ENCODE data around the gene FAM168A.

The FAM168A gene

DNA sequence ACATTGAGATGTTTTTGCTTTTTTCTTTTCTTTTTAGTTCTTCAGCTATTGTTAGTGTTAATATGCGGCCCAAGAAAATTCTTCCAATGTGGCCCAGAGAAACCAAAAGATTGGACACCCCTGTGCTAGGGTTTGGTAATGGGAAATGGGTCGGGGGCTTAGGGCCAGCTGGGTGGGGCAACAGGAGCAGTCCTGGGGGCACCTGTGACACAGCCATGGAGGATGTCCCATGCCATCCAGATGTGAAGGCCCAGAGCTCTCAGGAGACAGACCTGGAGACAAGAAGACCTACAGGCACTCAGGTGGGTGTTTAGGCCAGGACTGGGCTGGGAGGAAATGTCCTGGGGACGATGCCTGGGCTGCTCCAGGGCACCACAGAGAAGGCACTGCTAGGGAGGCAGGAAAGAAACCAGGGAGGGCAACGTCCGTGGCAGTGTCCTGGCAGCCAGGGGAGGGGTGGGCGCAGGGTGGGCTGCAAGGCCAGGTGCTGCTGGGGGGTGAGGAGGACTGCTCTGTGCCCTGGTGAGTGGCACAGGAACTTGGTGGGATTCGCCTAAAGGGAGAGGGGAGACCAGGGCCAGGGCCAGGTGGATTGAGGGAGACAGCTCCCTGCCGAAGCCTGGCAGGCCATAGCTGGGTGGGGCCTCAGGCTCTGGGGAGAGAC, 200.3 kb downstream of the FAM168A start:
- DNase-seq: no peak

DNA sequence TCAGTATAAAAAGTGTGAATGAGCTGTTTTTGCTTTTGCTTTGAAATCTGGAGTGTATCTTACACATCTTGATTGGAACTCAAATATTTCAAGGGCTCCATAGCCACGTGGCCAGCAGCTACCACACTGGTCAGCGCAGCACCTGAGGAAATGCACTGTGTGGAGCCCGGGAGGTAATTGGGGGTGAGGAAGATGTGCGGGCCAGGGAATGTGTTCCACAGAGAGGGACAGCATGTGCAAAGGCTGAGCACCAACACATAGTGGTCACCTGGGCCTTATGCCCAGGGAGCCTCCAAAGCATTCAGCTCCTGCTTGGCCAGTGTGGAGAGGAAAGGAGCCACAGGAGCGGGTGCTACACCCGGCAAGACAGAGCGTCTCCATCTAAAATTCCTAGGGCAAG, 200.9 kb downstream of the FAM168A start:
- no peak for DNase-seq

DNA sequence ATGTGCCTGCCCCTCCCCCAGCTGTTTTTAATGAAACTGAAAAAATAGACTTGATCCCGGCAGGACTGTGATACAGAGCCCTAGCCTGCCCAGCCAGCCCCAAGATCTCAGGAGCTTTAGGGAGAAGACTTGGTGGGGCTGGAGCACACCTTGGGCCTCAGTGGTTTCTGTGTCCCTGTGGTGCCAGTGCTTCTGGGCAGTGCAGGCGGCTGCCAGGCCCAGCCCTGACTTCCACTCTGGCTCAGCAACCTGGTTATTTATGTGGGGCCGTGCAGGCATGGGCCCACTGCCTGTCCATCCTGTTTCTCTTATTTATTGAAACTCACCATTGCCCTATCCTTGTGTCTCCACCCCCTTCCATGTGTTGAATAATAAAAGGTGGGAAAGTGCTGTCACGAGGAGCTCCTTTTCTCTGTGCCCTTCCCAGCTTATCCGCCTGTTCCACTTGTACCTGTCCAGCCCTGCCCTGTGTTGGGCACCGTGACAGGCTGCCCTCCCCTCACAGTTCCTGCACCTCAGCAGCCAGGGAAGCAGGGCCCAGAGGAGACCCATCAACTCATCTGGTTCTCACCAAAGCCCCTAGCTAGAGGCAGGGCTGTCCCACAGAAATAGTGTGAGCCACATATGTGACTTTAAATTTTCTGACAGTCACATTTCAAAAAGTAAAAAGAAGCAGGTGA, 201.5 kb downstream of the FAM168A start:
- DNase-seq: no peak

DNA sequence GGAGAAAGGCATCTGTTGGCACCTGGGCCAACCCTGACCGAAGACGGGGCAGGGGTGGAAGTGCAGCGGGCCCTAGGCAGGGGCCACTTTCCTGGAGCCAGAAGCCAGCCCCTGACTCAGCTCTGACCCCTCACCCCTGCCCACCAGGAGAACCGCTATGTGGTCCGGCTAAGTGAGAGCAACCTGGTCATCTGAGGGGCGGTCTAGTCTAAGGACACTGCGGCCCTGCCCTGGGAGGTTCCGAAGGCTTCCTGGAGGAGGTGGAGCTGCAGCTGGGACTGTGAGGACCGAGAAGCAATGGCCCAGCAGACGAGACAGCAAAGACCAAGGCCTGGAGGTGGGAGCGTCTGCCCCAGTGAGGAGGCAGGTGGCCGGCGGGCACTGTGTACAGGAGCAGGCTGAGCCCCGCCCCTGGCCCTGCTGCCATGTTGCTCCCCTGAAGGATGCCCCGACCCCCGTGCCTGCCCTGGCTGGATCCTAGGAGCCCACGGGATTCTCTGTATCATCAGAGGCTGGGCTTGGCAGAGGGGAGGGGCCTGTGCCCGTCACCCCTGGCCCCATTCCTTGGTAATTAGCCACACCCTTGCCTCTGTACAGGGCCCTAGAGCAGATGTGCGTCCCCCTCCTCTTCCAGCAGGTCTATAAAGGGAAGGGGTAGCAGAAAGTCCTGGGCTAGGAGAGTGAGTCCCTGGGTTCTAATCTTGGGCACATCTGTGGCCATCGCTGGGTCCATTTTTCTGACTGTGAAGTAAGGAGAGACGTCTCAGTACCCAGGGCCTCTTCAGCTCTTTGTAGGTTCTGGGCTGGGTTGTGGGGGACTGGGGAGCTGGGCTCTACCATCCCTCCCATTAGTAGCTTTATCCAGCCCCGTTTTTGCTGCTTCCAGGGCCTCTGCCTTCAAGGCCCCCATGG, 202.4 kb downstream of the FAM168A start:
- DNase-seq: no peak

DNA sequence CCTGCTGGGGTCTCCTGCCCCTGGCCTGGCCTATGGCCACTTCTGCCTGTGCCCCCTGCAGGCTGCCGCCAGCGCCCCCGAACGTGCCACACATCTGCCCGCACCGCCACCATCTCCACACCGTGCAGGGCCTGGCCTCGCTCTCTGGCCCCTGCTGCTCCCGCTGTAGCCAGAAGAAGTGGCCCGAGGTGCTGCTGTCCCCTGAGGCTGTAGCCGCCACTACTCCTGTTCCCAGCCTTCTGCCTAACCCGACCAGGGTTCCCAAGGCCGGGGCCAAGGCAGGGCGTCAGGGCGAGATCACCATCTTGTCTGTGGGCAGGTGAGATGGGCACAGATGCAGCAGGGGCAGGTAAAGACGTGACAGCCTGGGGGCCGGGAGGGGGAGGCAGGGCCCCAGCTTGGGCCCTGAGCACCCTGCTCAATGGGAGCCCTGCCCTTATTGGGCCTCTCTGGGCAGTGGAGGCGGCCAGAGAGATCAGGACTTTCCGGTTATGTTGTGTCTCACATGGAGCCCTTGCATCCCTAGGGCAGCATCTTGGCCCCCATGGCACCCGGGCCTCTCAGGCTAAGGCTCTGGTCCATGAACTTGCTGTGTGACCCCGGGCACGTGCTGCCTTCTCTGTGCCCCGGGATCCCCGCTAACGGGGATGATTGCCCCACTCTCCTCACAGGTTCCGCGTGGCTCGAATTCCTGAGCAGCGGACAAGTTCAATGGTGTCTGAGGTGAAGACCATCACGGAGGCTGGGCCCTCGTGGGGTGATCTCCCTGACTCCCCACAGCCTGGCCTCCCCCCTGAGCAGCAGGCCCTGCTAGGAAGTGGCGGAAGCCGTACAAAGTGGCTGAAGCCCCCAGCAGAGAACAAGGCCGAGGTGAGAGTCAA, 203.3 kb downstream of the FAM168A start:
- no peak for DNase-seq

DNA sequence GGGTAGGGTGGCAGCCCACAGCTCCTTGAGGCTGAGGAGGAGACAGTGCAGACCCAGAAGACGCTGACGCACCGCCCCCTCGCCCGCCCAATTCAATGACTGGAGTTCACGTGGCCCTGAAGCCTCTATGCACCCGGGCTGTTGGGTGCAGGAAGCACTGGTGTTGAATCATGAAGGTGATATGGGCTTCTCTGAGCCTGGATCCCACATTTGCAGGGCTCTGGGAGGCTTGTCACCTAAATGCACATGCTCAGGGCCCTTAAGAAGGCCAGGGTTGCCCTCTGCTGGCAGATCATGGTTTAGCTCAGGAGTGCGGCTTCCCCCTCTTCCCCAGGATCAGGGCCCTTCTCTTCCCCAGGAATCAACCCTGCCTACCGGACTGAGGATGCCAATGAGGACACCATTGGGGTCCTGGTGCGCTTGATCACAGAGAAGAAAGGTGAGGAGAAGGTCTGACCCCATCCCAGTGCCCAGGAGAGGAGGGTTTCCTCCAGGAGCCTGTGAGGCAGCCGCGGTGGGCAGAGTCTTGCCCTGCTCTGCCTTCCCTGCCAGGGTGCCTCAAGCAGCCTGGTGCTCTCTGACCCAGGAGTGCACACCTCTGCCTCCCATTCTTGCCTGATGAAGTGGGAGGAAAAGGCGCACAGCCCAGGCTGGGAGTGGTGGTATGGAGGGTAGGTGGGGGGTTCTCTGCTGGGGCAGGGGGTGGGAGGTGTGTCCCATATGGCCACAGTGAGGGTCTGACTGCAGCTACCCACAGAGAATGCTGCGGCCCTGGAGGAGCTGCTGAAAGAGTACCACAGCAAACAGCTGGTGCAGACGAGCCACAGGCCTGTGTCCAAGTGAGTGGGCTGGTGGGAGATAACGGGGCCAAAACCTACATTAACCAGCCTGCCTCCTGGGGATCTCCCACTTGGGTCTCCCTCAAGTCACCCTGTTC, 204.2 kb downstream of the FAM168A start:
- peak; percentile 67 to 71 for DNase-seq

DNA sequence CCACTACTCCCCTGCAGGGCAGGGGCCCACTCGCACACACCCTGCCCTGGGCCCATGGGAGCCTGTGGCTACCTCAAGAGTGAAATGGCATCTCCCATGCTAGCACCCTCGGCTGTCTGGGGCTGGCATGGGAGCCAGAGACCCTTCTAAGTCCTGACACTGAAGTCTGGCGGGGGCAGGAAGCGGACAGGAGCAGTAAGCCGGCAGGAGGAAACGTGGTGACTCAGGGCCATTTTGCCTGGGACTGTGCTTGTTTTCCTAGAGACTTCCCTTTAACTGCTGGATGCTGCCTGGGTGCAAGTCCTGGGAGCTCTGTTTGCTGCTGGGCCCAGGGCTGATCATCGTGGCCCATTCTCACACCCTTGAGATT, 204.9 kb downstream of the FAM168A start:
- no peak for DNase-seq

DNA sequence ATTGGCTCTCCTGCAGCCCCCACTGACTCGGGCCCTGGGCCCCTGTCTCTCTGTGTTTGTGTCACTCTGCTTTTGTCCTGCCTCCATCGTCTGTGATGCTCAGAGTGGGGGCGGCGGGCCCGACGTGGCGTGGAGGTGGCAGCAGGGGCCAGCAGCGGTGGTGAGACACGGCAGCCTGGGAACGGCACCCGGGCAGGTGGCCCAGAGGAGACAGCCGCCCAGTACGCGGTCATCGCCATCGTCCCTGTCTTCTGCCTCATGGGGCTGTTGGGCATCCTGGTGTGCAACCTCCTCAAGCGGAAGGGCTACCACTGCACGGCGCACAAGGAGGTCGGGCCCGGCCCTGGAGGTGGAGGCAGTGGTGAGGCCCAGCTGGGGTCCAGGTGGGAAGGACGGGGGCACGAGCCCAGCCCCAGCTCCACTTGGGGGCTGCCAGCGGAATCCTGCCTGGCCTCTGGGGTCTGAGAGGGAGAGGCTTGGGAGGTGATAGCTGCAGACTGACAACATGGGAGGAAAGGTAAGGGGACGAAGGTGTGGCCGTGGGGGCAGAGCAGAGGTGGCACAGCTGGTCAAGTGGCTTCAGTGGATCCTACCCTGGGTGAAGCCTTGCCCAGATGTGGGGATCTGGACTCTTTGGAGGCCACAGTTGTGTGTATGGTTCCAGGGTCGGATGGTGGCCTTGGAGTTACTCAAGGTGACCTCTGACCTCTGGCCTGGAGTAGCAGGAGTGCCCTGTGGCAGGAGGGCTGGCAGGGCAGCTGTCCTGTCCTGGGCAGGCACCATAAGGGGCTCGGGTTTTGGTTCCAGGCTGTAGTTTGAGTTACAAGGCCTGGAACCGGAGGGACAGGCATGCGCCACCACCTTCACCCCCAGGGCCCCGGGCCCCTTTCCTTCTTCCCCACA, 205.6 kb downstream of the FAM168A start:
- DNase-seq: no peak

DNA sequence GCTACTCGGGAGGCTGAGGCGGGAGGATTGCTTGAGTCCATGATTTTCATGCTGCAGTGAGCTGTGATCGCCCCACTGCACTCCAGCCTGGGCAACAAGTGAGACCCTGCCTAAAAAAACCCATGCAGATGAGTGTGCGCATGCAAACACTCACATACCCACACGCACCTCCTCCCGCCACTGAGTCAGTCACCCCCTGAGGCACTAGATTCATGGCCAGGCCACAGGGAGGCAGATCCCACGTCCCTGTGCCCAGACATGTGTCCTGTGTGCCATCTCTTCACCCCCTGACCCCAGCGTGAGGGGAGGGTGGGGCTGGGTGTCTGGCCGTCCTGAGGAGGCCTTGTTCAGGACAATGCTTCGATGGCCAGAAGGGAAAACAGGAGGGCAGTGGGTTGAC, 206.2 kb downstream of the FAM168A start:
- no peak for DNase-seq

DNA sequence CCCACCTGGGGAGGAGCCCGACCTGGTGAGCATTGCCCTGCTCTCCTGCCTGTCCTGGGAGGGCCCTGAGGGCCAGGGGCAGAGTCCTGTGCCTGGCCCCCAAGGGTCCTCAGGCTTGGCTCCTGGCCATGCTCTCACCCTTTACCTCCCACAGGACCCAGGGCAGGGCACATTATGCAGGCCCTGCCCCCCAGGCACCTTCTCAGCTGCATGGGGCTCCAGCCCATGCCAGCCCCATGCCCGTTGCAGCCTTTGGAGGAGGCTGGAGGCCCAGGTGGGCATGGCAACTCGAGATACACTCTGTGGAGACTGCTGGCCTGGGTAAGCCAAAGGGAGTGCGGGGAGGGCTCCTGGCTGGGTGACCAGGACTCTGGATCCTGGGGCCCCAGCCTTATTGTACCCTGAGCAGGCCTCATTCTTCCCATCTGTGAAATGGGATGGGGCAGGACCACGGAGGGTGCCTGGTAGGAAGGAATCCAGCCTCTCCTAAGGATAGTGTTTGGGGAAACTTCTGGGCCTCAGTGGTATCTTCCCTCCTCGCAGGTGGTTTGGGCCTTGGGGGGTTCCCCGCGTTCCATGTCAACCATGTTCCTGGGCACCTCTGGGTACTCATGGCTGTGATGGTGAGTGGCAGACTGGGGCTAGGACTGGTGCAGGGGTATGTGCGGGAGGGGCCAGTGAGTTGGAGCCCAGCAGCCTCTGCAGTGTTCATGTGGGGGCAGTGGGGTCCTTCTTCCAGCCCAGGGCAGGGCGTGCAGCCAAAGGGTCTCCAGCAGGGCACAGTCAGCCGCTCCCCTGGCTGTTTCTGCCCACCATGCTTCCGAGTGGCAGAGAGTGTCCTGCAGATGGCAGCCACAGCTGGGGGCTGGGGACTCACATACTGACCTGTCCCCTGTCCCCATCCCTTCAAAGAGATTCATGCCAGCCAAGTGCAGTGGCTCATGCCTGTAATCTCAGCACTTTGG, 207.0 kb downstream of the FAM168A start:
- DNase-seq: no peak

DNA sequence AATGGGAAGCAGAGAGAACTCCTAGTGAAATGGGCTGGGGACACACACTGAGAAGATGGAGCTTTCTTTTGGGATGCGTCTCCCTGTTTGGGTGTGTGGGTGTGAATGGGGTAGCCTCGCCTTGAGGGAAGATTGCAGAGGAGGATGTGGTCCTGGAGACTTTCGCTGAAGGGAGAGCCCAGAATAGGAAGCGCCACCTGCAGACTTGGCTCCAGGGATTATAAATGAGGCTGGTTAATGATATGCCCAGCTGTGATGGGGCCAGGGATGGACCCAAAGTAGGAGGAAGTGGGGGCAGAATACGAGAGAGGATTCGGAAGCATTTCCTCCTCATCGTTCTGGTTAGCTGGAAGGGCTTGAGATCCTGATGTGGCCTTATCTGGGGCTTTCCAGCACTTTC, 208.0 kb downstream of the FAM168A start:
- DNase-seq: no peak

DNA sequence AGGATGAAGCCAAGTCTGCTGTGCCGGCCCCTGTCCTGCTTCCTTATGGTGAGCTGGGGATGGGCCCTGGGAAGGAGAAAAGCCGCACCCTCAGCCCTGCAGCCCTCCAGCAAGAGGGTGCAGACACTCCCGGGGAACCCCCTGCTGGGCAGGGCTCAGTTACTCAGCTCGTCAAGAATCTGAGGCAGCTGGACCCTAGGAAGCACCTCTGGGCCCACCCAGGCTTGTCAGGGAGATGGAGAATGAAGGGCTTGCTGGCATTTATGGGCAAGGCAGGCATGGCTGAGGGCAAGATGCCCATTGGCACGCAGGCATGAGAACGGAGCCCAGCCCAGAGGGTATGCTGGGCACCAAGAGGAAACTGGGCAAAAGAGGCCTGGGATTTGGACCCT, 208.8 kb downstream of the FAM168A start:
- no peak for DNase-seq

DNA sequence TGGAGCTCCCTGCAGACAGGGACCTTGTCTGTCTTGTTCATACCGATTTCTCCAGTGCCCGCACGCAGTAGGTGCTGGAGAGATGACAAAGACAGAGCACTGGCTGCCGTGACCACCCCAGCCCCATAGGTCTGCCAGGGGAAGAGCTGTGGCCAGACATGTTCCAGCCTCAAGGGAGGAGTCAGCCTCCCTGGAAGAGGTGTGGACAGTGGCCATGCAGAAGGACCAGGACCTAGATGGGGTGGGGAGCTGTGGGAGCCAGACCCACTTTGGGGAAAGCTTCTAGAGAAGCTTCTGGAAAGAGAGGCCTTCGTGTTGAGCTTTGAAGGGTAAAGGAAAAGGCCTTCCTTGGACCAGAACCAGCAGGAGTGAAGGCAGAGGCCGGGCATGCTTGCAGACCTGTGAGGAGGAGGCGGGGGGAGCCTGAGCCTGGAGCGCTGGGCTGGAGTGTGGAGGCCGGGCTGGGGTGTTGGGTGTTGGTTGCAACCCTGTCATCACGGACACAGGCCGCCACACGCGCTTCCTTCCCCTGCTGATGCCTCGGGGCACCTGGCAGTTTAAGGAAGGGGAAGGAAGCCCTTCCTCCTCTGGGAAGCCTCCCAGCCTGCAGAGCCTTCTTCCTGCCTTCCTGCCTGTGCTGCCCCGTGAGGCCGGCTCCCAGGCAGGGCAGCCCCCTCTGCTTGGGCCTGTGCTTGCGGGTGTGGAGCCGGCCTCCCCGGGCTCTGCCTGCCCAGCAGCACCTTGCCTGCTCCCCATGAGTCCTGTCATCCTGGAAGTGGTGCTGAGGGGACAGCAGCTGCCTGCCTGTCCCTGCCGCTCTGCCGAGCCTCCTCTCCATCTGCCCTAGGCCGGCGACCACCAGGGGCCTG, 209.4 kb downstream of the FAM168A start:
- DNase-seq: peak in 1 of 2 donors; percentile 45

DNA sequence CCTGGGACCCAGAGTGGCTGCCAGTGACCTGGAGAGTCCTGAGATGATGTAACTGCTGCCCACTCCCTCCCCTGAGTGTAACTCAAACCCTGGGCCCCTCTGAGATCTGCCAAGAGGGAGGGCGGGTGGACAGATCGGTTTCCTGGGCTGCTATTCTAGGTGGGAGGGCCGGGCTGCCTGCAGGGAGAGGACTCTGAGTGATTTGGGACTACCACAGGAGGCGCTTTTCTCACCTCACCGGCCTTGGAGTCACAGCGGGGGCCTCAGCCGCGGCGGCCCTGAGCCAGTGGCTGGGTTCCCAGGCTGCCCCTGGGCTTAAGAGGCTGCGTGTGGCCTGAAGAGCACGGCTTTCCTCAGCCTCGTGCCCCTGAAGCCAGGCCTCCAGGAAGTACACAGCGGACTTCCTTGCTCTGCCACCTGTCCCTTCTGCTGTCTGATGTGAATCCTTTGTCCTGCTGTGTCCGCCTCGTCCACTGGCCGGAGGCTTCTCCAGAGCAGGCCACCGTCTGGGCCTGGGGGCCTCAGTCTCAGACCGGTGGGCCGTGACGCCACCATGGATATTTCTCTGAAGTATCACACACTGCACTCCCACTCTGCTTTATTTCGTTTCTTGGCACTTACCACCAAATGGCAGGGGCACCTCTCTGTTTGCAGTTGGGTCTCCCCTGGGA, 210.2 kb downstream of the FAM168A start:
- DNase-seq: no peak

DNA sequence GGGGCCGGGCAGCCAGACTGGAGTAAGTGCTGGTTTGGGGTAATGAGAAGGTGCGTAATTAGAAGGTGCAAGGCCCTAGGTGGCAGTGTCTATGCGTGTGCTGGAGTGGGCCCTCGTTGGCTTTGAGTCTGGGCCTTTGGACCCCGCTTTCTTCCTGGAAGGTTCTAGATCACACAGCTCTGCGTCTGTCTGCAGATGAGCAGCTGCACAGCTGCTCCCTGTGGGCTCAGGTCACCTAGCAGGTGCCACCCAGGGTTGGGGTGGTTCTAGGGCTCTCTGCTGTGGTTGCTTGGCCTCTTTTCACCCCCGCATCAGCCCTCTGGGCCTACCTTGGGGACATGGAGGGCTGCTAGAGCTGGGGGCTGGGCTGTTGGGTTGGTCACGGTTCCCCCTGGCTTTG, 211.4 kb downstream of the FAM168A start:
- no peak for DNase-seq

DNA sequence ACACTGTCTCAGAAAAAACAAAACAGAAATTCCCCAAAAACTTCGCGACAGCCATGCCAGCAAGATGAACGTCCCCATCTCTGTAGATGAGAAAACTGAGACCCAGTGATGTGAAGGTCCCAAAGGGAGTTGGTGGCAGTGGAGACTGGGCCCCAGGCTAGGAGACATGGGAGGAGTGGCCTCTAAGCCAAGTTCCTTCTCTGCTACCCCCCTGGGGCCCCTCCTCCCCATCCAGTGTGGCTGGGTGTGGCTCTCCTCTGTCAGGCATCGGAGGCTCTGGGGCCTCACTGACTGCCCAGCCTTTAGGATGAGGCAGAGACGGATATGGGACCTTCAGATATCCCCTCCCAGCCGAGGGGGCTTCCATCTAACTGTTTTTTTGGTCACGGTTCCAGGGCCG, 211.9 kb downstream of the FAM168A start:
- DNase-seq: peak in 1 of 2 donors; percentile 66

DNA sequence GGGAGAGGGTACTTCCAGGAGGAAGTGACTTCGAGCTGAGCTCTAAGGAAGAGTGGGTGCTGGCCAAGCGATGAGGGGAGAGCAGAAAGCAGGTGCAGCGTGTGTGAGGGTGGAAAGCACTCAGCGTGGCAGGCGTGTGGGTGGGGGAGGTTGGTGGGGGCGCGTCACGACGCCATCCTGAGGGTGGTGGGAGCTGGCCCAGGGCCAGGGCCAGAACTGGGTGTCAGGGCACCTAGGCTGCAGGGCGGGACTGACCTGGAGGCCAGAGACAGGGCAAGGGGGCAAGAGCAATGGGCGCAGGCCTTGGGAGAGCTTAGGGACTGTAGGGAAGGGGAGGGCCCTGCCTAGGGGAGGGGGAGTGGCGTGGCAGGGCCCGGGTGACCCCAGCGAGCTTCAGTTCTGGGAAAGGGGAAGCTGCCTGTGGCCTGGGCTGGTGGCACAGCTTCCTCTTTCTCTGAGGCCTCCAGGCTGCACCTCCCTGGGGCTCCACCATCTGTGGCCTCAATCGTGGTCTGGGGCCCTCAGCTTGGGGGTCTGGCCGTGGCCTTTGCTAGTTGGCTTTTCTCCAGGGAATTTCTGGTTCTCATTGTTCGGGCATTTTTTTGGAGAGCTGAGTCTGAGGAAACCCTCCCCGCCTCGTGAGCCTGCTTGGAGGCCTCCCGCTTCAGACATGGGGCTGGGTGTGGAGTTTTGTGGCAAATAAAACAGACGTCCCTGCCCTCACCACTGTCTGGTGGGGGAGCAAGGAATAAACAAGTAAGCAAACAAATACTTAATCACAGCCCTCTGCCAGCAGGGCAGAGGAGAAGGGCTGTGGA, 212.8 kb downstream of the FAM168A start:
- DNase-seq: peak; percentile 46 to 84

Measured in CD4-positive, alpha-beta T cell treated with Interleukin-1 beta for 1 hour (primary cell).